Nephron (organoid): Measurements from ENCODE around the gene SH3BP2.
A peak's percentile ranks its signal among the peaks of the same experiment; 100 is the strongest.

Experiments used
- H3K27ac Mint-ChIP-seq, 3 experiments: 2 replicates each; pipeline ENCODE4 v1.8.0; 2020; ENCODE audit warnings: mixed read lengths in 3 of 3, mild to moderate bottlenecking in 2 of 3, moderate library complexity in 1 of 3
- H3K27me3 Mint-ChIP-seq: 2 replicates; pipeline ENCODE4 v1.8.0; 2021; ENCODE audit warnings: low read depth, mild to moderate bottlenecking, moderate library complexity, mixed read lengths
- H3K36me3 Mint-ChIP-seq: 2 replicates; pipeline ENCODE4 v1.8.0; 2020; ENCODE audit warnings: low read depth, mixed read lengths
- H3K4me1 Mint-ChIP-seq: 2 replicates; pipeline ENCODE4 v1.8.0; 2020; ENCODE audit warnings: mixed read lengths
- H3K4me3 Mint-ChIP-seq, 3 experiments: 2 replicates each; pipeline ENCODE4 v1.8.0; 2020; ENCODE audit warnings: mild to moderate bottlenecking in 3 of 3, mixed read lengths in 3 of 3, moderate library complexity in 2 of 3
- H3K9me3 Mint-ChIP-seq: 2 replicates; pipeline ENCODE4 v1.8.0; 2020; ENCODE audit warnings: mixed read lengths
- CTCF ChIP-seq, 3 experiments: fragments of 200-600 bp; sonication (generic); IDR thresholded peaks; one replicate each; pipeline ENCODE4 v1.5.0; 2021; ENCODE audit warnings: antibody characterized with exemption in 3 of 3; ENCODE audit not compliant: unreplicated experiment in 3 of 3

Gene SH3BP2

GRCh38 chr4:2763511-2763967, 29.3 kb upstream of the SH3BP2 start:
- peak overlapping the region in 1 of 3 experiments; percentile 25 for H3K4me3 Mint-ChIP-seq
- no peaks in the 10 kb centered on the region for H3K9me3 Mint-ChIP-seq
- no peaks in the 10 kb centered on the region for H3K36me3 Mint-ChIP-seq
- no peak for TF ChIP-seq CTCF (IDR thresholded peaks at IDR 0.05; ENCODE audit: unreplicated experiment in 3 of 3)
- H3K27ac Mint-ChIP-seq = no peak overlapping the region
- H3K27me3 Mint-ChIP-seq = peaks cover 20% of the 10 kb centered on the region
- H3K4me1 Mint-ChIP-seq = no peaks in the 10 kb centered on the region

GRCh38 chr4:2765832-2766526, 26.9 kb upstream of the SH3BP2 start:
- Mint-ChIP-seq H3K9me3 (peaks cover 9% of the 10 kb centered on the region), H3K27me3 (peaks cover 11% of the 10 kb centered on the region), H3K4me3 (no peak overlapping the region), H3K36me3 (no peaks in the 10 kb centered on the region), H3K27ac (no peak overlapping the region), H3K4me1 (no peaks in the 10 kb centered on the region)
- TF ChIP-seq CTCF (IDR thresholded peaks at IDR 0.05; ENCODE audit: unreplicated experiment in 3 of 3) = no peak

GRCh38 chr4:2767046-2767704, 25.7 kb upstream of the SH3BP2 start:
- H3K4me1 Mint-ChIP-seq = no peaks in the 10 kb centered on the region
- no peak for TF ChIP-seq CTCF (IDR thresholded peaks at IDR 0.05; ENCODE audit: unreplicated experiment in 3 of 3)
- H3K4me3 Mint-ChIP-seq = no peak overlapping the region
- H3K9me3 Mint-ChIP-seq = peaks cover 11% of the 10 kb centered on the region
- no peak overlapping the region for H3K27ac Mint-ChIP-seq
- H3K36me3 Mint-ChIP-seq = no peaks in the 10 kb centered on the region
- H3K27me3 Mint-ChIP-seq = peaks cover 9% of the 10 kb centered on the region

GRCh38 chr4:2767705-2768074, 25.2 kb upstream of the SH3BP2 start:
- peak overlapping the region in 1 of 3 experiments; percentile 9 for H3K27ac Mint-ChIP-seq
- TF ChIP-seq CTCF (IDR thresholded peaks at IDR 0.05; ENCODE audit: unreplicated experiment in 3 of 3) = no peak
- H3K4me3 Mint-ChIP-seq = no peak overlapping the region
- H3K36me3 Mint-ChIP-seq = no peaks in the 10 kb centered on the region
- H3K27me3 Mint-ChIP-seq = peaks cover 9% of the 10 kb centered on the region
- H3K9me3 Mint-ChIP-seq = peaks cover 11% of the 10 kb centered on the region
- no peaks in the 10 kb centered on the region for H3K4me1 Mint-ChIP-seq

- peaks cover 11% of the 10 kb centered on the region for H3K9me3 Mint-ChIP-seq
- no peaks in the 10 kb centered on the region for H3K4me1 Mint-ChIP-seq
- H3K4me3 Mint-ChIP-seq = no peak overlapping the region
- H3K27ac Mint-ChIP-seq = peak overlapping the region in 1 of 3 experiments; percentile 9
- H3K27me3 Mint-ChIP-seq = peaks cover 9% of the 10 kb centered on the region
- no peaks in the 10 kb centered on the region for H3K36me3 Mint-ChIP-seq
- no peak for TF ChIP-seq CTCF (IDR thresholded peaks at IDR 0.05; ENCODE audit: unreplicated experiment in 3 of 3)
These were observed 24.8 kb upstream of the SH3BP2 start for GRCh38 chr4:2768124-2768523.
